ENCODE results near the gene THSD4.

Gene THSD4

DNA sequence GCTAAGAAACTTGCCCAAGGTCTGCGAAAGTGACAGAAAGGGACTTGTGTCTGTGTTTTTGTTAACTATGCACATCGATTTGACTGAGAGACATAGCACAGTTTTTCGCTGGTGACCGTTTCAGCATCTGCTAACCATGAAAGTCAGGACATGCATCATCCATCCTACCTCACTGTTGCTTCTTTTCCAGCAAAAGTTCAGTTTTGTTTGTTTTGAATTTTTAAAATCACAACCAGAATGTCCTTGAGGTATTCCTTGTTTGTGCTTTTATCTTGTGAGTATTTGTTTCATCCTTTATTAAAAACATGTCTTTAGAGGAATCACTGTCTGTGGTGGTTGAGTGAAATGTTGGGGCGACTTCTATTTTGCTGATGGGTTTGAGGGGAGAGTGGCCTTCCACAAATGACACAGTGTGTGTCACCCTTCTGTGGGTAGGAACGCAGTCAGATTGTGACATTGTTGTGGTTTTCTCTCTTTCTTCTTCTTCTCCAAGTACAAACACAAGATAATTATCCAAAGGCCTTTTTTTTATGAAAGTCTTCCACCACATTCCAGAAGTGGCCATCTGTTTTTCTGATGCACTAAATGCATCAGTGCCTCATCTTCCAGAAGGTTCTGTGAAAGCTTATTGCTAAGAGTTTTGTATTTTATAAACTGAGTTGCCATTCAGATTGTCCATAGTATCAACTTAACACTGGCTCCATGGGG lies 480.7 kb downstream of the THSD4 start:
- no peak overlapping the region for H3K4me3 ChIP-seq (replicated peaks; ENCODE audit: low read depth, low read length)
- TF ChIP-seq, protein P1, sequence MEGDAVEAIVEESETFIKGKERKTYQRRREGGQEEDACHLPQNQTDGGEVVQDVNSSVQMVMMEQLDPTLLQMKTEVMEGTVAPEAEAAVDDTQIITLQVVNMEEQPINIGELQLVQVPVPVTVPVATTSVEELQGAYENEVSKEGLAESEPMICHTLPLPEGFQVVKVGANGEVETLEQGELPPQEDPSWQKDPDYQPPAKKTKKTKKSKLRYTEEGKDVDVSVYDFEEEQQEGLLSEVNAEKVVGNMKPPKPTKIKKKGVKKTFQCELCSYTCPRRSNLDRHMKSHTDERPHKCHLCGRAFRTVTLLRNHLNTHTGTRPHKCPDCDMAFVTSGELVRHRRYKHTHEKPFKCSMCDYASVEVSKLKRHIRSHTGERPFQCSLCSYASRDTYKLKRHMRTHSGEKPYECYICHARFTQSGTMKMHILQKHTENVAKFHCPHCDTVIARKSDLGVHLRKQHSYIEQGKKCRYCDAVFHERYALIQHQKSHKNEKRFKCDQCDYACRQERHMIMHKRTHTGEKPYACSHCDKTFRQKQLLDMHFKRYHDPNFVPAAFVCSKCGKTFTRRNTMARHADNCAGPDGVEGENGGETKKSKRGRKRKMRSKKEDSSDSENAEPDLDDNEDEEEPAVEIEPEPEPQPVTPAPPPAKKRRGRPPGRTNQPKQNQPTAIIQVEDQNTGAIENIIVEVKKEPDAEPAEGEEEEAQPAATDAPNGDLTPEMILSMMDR (IDR thresholded peaks at IDR 0.05; ENCODE audit: low read depth, low read length, missing control alignments), result no peak
- DNase-seq (ENCODE audit: extremely low read depth, low read depth), result no peak

DNA sequence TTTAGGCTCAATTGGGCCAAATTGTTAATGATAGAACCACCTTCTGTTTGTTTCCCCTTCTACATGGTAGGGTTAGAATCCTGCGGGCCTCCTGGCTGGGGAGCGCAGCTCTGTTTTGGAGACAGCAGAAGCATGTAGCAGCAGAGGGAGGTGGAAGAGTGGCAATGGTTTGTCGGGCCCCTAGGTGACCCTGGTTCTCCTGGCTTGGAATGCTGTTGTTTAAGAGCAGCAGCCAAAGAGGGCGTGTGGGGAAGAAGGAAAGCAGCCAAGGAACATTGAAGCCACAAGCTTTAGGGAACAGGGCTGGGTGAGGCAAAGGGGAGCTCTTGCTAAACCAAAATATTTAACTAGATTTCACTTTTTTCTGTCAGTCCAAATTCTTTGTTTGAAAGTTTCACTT lies 481.4 kb downstream of the THSD4 start:
- TF ChIP-seq, protein P1 (IDR thresholded peaks at IDR 0.05; ENCODE audit: low read depth, low read length, missing control alignments), result no peak
- no peak overlapping the region for H3K4me3 ChIP-seq (replicated peaks; ENCODE audit: low read depth, low read length)
- no peak for DNase-seq (ENCODE audit: extremely low read depth, low read depth)

DNA sequence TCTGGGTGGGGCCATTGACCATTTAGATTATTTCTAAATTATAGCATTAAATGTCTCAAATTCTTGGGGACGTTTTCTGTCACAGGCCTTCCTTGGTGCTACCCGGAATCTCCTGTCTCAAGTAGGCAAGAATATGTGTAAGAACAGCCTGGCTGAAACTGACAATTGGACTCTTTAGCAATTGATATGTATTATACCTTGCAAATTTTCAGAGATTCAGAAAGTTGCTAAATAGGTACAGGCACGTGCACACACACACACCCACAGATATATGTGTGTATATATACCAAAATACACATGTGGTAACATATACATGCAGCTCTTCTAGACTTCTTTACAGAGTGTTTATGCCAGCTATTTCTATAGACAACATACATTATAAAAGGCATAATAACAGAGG lies 481.9 kb downstream of the THSD4 start:
- DNase-seq (ENCODE audit: extremely low read depth, low read depth), result no peak
- H3K4me3 ChIP-seq (replicated peaks; ENCODE audit: low read depth, low read length), result no peak overlapping the region
- TF ChIP-seq, protein P1 (IDR thresholded peaks at IDR 0.05; ENCODE audit: low read depth, low read length, missing control alignments), result no peak

DNA sequence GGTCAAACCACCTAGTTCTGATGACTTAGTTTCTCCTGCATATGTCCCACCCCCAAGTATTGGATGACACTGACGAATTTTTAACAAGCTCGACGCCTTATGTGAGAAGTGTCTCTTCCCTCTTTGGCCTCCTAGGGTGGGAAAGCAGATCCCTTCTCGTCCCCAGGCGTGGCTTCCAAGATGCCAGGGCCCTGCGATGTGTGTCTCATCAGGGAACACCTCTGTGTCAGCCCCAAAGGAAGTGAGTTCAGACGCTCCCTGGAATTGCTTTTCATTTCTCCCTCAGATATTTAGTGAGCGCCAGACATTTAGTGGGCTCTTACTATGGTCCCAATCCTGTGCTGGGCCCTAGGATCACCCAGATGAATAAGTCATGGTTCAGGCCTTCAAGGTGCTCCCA lies 482.4 kb downstream of the THSD4 start:
- DNase-seq (ENCODE audit: extremely low read depth, low read depth), result no peak
- TF ChIP-seq, protein P1 (IDR thresholded peaks at IDR 0.05; ENCODE audit: low read depth, low read length, missing control alignments), result no peak
- H3K4me3 ChIP-seq (replicated peaks; ENCODE audit: low read depth, low read length), result no peak overlapping the region

DNA sequence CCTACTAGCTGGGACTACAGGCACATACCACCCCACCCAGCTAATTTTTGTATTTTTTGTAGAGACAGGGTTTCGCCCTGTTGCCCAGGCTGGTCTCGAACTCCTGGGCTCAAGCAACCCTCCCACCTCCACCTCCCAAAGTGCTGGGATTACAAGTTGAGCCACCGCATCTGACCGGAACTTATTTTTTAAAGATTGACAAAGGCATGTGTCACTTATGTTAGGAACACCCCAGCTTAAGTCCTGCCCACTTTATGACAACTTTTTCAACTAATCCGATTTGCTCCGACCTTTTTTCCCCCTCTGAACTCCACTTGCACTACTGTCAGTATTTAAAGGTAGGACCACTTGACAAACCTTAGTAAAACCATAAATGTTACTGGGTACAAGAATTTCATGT lies 483.5 kb downstream of the THSD4 start:
- TF ChIP-seq, protein P1 (IDR thresholded peaks at IDR 0.05; ENCODE audit: low read depth, low read length, missing control alignments), result no peak
- no peak for DNase-seq (ENCODE audit: extremely low read depth, low read depth)
- no peak overlapping the region for H3K4me3 ChIP-seq (replicated peaks; ENCODE audit: low read depth, low read length)

DNA sequence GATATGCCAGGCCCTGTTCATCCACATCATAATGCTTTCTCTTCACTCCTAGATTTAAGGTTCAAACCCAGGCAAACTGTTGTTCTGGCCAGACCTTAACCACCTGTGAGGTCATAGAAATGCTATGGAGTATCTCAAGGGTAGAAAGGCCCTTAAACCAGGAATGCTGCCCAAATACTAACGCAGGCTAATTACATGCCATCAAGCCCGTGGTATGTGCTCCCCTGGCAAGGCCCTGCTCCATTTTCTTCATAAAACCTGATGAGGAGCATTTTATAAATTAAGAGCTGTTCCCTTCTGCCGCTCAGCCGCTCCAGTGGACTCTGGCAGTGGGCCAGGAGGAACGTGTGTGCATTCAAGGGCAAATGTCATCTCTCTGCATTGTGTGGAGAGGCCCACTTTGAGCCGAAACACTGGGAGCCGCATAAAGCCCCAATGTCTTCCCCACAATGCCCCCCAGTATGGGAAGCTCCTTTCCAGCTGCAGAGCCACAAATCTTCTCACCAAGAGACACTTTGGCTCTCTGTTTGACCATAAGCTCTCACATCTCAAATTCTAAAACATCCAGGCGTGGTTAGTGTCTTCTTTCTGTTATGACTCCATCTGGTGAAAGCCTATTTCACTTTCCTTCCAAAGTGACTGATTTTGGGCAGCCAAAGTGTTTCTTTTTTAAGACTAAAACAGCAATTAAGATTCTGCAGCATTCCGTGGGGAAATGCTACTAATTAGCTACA lies 484.3 kb downstream of the THSD4 start:
- no peak overlapping the region for H3K4me3 ChIP-seq (replicated peaks; ENCODE audit: low read depth, low read length)
- TF ChIP-seq, protein P1 (IDR thresholded peaks at IDR 0.05; ENCODE audit: low read depth, low read length, missing control alignments), result no peak
- no peak for DNase-seq (ENCODE audit: extremely low read depth, low read depth)
